Adrenal gland (tissue), 12 donors: ENCODE measurements around the gene CPLANE2. TPM values are rescaled to one million over a fixed set of nuclear protein-coding genes. Genes with fewer than 3 reads are reported as not detected.
"Not testable (repeated sequence)": the region's sequence is repeated elsewhere in the genome, so short reads cannot be mapped to it uniquely, and the experiment has no call there.

ENCODE experiments used
- DNase-seq, 7 donors: peaks; one replicate each; pipeline ENCODE4 v3.0.0-alpha.2; 2019 to 2020
- H3K27ac ChIP-seq, 5 donors: fragments of 200-600 bp; sonication (generic) in 4 of 5; 1 replicate in 3 of 5; 2 replicates in 2 of 5; pipeline versions ENCODE4 v1.5.1 to v1.8.0; 2016 to 2020; ENCODE audit warnings: mild to moderate bottlenecking in 1 of 5
- H3K27me3 ChIP-seq: fragments of 200-600 bp; 2 replicates; pipeline ENCODE4 v1.8.0; 2021
- H3K36me3 ChIP-seq, 2 donors: fragments of 200-600 bp; replicated peaks in 1 of 2; 1 replicate in 1 of 2; 2 replicates in 1 of 2; pipeline versions ENCODE4 v1.5.1 to v1.8.0; 2018 to 2022
- H3K4me1 ChIP-seq, 2 donors: fragments of 200-600 bp; replicated peaks in 1 of 2; 1 replicate in 1 of 2; 2 replicates in 1 of 2; pipeline versions ENCODE4 v1.5.1 to v1.8.0; 2018 to 2021
- H3K4me3 ChIP-seq, 4 donors: fragments of 200-600 bp; sonication (generic) in 3 of 4; one replicate each; pipeline ENCODE4 v1.5.1; 2016 to 2018
- H3K9me3 ChIP-seq, 3 donors: fragments of 200-600 bp; sonication (generic) in 1 of 3; replicated peaks in 1 of 3; 1 replicate in 2 of 3; 2 replicates in 1 of 3; pipeline versions ENCODE4 v1.5.1 to v1.8.0; 2016 to 2021
- CTCF ChIP-seq, 6 experiments: fragments of 450-650 bp in 4 of 6; fragments of 200-600 bp in 2 of 6; sonication (generic) in 1 of 6; IDR thresholded peaks; 1 replicate in 5 of 6; 2 replicates in 1 of 6; pipeline versions ENCODE4 v1.5.1 to v1.8.0; 2016 to 2021; ENCODE audit warnings: antibody characterized with exemption in 6 of 6, mild to moderate bottlenecking in 2 of 6, moderate library complexity in 1 of 6
- POLR2A ChIP-seq, 2 donors: fragments of 450-650 bp; IDR thresholded peaks; one replicate each; pipeline ENCODE4 v1.6.1; 2017; ENCODE audit warnings: antibody characterized with exemption in 2 of 2, mild to moderate bottlenecking in 2 of 2, moderate library complexity in 1 of 2
- WGBS, 4 donors: extraction: QIAGEN DNeasy Blood & Tissue Kit in 2 of 4; methylation state at CpG; one replicate each; pipeline versions ENCODE4 v1.1.5 to v1.1.7; 2013 to 2017; 5-methylcytosine and 5-hydroxymethylcytosine counted together
- intact Hi-C, 2 donors: fragments of 100-400 bp; cut with DNase I; formaldehyde crosslinking; loops; one replicate each; pipeline versions ENCODE4 v1.14.1 to v1.15.0; 2022 to 2023
- polyA plus RNA-seq, 3 donors: library from polyadenylated mRNA; stranded (reverse); fragments of 200-250 nt in 2 of 3; fragments of 350-450 nt in 1 of 3; fragmentation: Illumina TruSeq in 1 of 3; extraction: RNeasy Lipid Tissue Mini Kit (QIAGEN cat#74804) in 1 of 3; gene quantifications; one replicate each; pipeline ENCODE4 v1.2.3, GENCODE V29; 2013 to 2014
- total RNA-seq, 9 donors: library from RNA; depleted of rRNA in 4 of 9; stranded (reverse); fragments of >200 nt in 4 of 9; fragments of 120-200 nt in 1 of 9; fragmentation: NEBNext Ultra II Directional in 1 of 9; extraction: Animal tissue kit (Norgen Biotek cat#: 25700) in 1 of 9; gene quantifications; one replicate each; pipeline versions ENCODE4 v1.1.0 to v1.2.4, GENCODE V29; 2013 to 2023
- donor health status: healthy with polysubstance abuse.
- donor health status: Bipolar disorder and iron deficiency.
- donor health status: DM: yes; HTN: yes; CAD: no.
- donor health status: DM: no; HTN: no; CAD: no.
- donor health status: DM: no; HTN: no; CAD: no.
- donor health status: DM: yes; HTN: yes; CAD: no.

Gene CPLANE2
- total and polyA plus RNA-seq, 12 donors, result 2.8 to 21.3 (median 11.5) TPM

- WGBS, 4 donors, result 1 to 2% (median 2%) methylated on average over 23 to 46 of the region's 46 CpGs
- intact Hi-C loops, result no loop called here
Measured at GRCh38 chr1:16217061-16217785, 19.8 kb downstream of the CPLANE2 start.

GRCh38 chr1:16215882-16216753 lies 20.9 kb downstream of the CPLANE2 start:
- Histone ChIP-seq H3K27me3 (no peaks in the 10 kb centered on the region), H3K4me1 (peaks cover 6 to 14% of the 10 kb centered on the region in 2 donors), H3K9me3 (no peaks in the 10 kb centered on the region), H3K4me3 (peak overlapping the region in 2 of 4 donors; percentile 37 to 50), H3K36me3 (no peaks in the 10 kb centered on the region), H3K27ac (peak overlapping the region in 3 of 5 donors; percentile 43 to 84 (median 62))
- TF ChIP-seq CTCF (IDR thresholded peaks at IDR 0.05), result no peak
- TF ChIP-seq POLR2A (IDR thresholded peaks at IDR 0.05), result peak in 1 of 2 donors; percentile 41
- WGBS, 4 donors, result 8 to 15% (median 13%) methylated on average over 23 to 33 of the region's 33 CpGs
- DNase-seq, result peak; percentile 88 to 97 (median 95)
- intact Hi-C loops, result no loop called here

More at GRCh38 chr1:16217061-16217785, 19.8 kb downstream of the CPLANE2 start:
- peak overlapping the region in 3 of 4 donors; percentile 22 to 50 (median 37) for H3K4me3 ChIP-seq
- no peaks in the 10 kb centered on the region for H3K27me3 ChIP-seq
- peak in 1 of 2 donors; percentile 69 for TF ChIP-seq POLR2A (IDR thresholded peaks at IDR 0.05)
- no peak for TF ChIP-seq CTCF (IDR thresholded peaks at IDR 0.05)
- H3K27ac ChIP-seq, result peak overlapping the region; percentile 36 to 84 (median 43)
- H3K9me3 ChIP-seq, result no peaks in the 10 kb centered on the region
- H3K36me3 ChIP-seq, result no peaks in the 10 kb centered on the region
- peaks cover 6 to 14% of the 10 kb centered on the region in 2 donors for H3K4me1 ChIP-seq
- DNase-seq, result peak; percentile 98 to 100 (median 99)

DNA sequence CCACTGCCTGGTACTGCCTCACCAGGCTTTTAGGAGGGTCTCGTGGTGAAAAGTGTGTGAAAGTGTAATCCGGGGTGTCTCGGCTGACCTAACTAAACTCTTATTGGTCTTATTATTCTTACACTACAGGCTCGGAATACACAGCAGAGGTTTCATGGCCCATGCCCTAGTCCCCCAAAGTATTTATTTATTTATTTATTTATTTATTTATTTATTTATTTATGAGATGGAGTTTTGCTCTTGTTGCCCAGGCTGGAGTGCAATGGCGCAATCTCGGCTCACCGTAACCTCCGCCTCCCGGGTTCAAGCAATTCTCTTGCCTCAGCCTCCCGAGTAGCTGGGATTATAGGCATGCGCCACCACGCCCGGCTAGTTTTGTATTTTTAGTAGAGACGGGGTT lies 21.7 kb downstream of the CPLANE2 start:
- WGBS, 4 donors, result 91 to 96% (median 94%) methylated on average over 14 of the region's 14 CpGs
- H3K9me3 ChIP-seq, H3K27me3 ChIP-seq, intact Hi-C loops, H3K36me3 ChIP-seq, DNase-seq, H3K27ac ChIP-seq, H3K4me3 ChIP-seq: not testable (repeated sequence)
- peaks cover 6 to 14% of the 10 kb centered on the region in 2 donors for H3K4me1 ChIP-seq

- intact Hi-C loops, H3K36me3 ChIP-seq, H3K9me3 ChIP-seq, H3K27me3 ChIP-seq, H3K4me3 ChIP-seq, DNase-seq, H3K27ac ChIP-seq: not testable (repeated sequence)
- H3K4me1 ChIP-seq, result peaks cover 10 to 19% of the 10 kb centered on the region in 2 donors
- WGBS, 4 donors, result 89 to 92% (median 90%) methylated on average over 3 of the region's 3 CpGs
Measured at GRCh38 chr1:16213544-16213943, 23.4 kb downstream of the CPLANE2 start.

GRCh38 chr1:16213013-16213412 lies 24.0 kb downstream of the CPLANE2 start:
- Histone ChIP-seq H3K9me3 (no peaks in the 10 kb centered on the region), H3K4me3 (no peak overlapping the region), H3K36me3 (no peaks in the 10 kb centered on the region), H3K27ac (no peak overlapping the region), H3K27me3 (no peaks in the 10 kb centered on the region), H3K4me1 (peaks cover 12 to 24% of the 10 kb centered on the region in 2 donors)
- intact Hi-C loops, result no loop called here
- no peak for DNase-seq
- no peak for TF ChIP-seq POLR2A (IDR thresholded peaks at IDR 0.05)
- no peak for TF ChIP-seq CTCF (IDR thresholded peaks at IDR 0.05)
- 72 to 86% (median 77%) methylated on average over 3 of the region's 3 CpGs for WGBS, 4 donors
